NB4 (cell line): ENCODE results near the gene CTNNA2.

ENCODE experiments used
- DNase-seq: peaks from one replicate; pipeline ENCODE4 v3.0.0; 2010; ENCODE audit warnings: low read depth
- H3K4me3 ChIP-seq: one replicate; pipeline ENCODE4 v1.5.1; 2011; ENCODE audit warnings: mild to moderate bottlenecking, low read depth, low read length, moderate library complexity
- MYC ChIP-seq: IDR thresholded peaks from 2 replicates; pipeline ENCODE4 v1.6.1; 2011; ENCODE audit warnings: low read depth, low read length
- POLR2A ChIP-seq: IDR thresholded peaks from 2 replicates; pipeline ENCODE4 v1.6.1; 2011; ENCODE audit warnings: mild to moderate bottlenecking; ENCODE audit not compliant: insufficient read length; ENCODE audit errors: extremely low read depth
- TF ChIP-seq, protein P1 (sequence below): IDR thresholded peaks from 2 replicates; pipeline ENCODE4 v1.6.1; 2011; ENCODE audit warnings: low read depth, low read length
- TF ChIP-seq, protein P2 (sequence below): IDR thresholded peaks from one replicate; pipeline ENCODE4 v1.5.1; 2012; ENCODE audit warnings: low read depth, low read length

The CTNNA2 gene

DNA sequence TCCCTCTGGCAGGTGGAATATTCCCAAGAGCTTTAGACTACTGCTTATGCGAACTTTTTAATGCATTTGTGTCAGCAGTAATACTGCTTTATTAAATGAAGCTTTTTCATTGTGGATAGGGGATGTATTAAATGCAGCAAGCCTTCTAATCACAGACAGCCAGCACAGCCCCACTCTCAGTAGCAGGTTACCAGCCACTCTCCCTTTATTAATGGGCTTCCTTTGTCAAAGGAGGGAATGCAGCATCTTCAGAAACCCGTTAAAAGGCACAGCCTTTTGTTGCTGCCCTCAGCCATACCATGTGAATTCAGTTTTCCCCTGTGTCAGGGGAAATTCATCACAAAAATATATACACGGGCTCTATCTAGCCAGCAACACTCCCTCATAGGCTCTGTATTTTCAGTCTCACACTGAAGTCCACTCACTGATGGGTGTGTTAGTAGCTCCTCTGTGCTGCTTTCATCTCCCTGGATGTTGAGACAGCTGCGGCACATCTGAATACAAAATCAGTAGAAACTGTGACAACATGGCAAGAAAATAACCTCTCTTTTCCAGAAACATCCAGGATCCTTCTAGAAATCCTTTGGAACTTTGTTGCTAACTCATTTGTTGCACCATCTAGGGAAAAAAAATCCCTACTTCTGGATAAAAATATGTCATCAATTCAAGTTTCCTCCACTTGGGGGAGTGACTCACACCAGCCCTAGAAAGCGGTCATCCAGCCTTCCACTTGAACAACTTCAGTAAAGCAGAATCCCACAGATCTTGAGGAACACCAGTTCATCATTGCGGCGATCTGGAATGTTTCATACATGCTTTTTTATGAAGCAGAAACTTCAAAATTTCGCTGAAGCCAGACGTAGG lies 743.3 kb downstream of the CTNNA2 start:
- TF ChIP-seq, protein P1, sequence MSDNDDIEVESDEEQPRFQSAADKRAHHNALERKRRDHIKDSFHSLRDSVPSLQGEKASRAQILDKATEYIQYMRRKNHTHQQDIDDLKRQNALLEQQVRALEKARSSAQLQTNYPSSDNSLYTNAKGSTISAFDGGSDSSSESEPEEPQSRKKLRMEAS: no peak
- TF ChIP-seq, protein P2, sequence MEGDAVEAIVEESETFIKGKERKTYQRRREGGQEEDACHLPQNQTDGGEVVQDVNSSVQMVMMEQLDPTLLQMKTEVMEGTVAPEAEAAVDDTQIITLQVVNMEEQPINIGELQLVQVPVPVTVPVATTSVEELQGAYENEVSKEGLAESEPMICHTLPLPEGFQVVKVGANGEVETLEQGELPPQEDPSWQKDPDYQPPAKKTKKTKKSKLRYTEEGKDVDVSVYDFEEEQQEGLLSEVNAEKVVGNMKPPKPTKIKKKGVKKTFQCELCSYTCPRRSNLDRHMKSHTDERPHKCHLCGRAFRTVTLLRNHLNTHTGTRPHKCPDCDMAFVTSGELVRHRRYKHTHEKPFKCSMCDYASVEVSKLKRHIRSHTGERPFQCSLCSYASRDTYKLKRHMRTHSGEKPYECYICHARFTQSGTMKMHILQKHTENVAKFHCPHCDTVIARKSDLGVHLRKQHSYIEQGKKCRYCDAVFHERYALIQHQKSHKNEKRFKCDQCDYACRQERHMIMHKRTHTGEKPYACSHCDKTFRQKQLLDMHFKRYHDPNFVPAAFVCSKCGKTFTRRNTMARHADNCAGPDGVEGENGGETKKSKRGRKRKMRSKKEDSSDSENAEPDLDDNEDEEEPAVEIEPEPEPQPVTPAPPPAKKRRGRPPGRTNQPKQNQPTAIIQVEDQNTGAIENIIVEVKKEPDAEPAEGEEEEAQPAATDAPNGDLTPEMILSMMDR: peak; percentile 11
- TF ChIP-seq POLR2A (no peak), MYC (no peak)
- peak; percentile 14 for DNase-seq
- H3K4me3 ChIP-seq: no peak overlapping the region

DNA sequence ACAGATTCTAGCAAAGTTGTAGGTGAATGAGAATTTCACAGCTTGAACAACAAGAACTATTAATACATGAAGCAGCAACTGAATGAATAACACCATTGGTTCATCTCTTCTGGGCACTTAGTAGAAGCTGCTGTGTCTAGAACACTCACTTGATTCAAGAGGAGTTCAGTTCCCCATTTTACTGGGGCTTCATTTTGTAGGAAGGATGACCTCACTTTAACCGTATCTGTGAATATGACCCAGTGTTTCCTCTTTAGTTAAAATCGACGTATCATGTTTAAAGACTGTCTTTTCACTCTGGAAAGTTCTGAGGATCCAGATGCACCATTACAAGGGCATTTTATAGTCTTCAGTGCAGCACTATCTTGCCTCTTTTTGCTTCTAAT lies 743.9 kb downstream of the CTNNA2 start:
- DNase-seq: peak; percentile 27
- TF ChIP-seq MYC (no peak), POLR2A (no peak)
- TF ChIP-seq, protein P2: no peak
- TF ChIP-seq, protein P1: no peak
- no peak overlapping the region for H3K4me3 ChIP-seq

DNA sequence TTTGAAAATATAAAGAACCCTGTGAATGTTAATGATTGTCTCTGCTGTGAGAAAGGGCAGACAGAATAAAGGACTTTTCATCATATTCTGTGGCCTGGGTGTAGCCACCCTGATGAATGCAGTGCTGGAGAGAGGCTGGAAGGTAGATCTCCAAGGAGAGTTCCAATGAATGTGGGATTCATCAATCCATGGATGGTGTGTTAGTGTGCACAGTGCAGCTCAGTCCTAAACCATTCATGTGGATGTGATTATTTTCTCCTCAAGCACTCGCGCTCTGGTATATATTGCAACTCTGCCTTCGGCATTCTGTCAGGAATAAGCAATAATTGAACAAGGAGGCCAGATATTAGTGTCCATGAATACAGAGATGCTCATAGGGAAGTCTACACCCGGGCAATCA lies 744.6 kb downstream of the CTNNA2 start:
- TF ChIP-seq MYC (no peak), POLR2A (no peak)
- TF ChIP-seq, protein P2: no peak
- TF ChIP-seq, protein P1: no peak
- no peak for DNase-seq
- H3K4me3 ChIP-seq: no peak overlapping the region

DNA sequence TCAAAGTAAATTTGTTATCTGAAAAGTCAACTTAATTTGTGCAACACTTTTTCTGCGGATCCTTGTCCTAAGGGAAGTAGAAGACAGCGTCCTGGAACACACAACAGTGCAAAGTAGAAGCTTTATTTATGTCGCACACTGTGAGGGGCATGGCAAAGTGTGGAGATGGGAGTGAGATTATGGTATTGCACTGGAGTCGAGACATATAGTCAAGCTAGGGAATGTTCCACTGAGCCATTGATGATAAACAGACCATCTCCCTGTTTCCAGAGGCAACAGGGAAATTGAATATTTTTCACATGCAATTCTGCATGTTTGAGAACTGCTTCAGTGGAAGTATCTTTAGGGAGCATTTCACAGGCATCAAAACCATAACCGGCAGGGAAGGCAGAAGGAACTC lies 745.5 kb downstream of the CTNNA2 start:
- no peak for DNase-seq
- no peak overlapping the region for H3K4me3 ChIP-seq
- no peak for TF ChIP-seq POLR2A
- TF ChIP-seq, protein P2: no peak
- TF ChIP-seq MYC: no peak
- TF ChIP-seq, protein P1: no peak

DNA sequence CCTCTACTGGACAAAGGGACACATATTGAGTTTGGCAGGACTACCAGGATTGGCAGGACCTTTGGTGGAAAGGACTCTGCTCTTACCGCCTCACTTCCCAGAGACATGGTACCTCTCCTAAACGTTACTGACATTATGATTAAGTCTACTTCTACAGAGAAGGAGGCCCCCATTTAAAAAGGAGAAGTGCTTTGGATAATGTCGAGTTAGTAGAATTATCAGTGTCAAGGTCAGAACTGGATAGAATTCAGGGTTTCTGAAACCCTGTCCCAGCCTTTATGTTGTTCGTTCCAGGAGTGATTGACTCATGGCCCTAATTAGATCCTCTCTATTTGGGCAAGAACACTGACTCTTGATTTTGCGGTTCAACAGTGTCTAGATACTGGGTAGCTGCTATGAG lies 745.9 kb downstream of the CTNNA2 start:
- TF ChIP-seq MYC: no peak
- TF ChIP-seq, protein P2: no peak
- TF ChIP-seq, protein P1: no peak
- DNase-seq: no peak
- no peak overlapping the region for H3K4me3 ChIP-seq
